GM23248 (cell line): ENCODE data around the gene C1orf216.

Source experiments
- EZH2 ChIP-seq: fragments of 200-600 bp; sonication (generic); IDR thresholded peaks from 2 replicates; pipeline ENCODE4 v1.6.1; 2018; ENCODE audit warnings: antibody characterized with exemption, mild to moderate bottlenecking; ENCODE audit not compliant: insufficient read depth, poor library complexity, severe bottlenecking
- EZH2phosphoT487 ChIP-seq: fragments of 200-600 bp; sonication (generic); IDR thresholded peaks from 2 replicates; pipeline ENCODE4 v1.6.1; 2018; ENCODE audit warnings: antibody characterized with exemption, moderate library complexity, mild to moderate bottlenecking, low read depth; ENCODE audit not compliant: insufficient read depth

DNA sequence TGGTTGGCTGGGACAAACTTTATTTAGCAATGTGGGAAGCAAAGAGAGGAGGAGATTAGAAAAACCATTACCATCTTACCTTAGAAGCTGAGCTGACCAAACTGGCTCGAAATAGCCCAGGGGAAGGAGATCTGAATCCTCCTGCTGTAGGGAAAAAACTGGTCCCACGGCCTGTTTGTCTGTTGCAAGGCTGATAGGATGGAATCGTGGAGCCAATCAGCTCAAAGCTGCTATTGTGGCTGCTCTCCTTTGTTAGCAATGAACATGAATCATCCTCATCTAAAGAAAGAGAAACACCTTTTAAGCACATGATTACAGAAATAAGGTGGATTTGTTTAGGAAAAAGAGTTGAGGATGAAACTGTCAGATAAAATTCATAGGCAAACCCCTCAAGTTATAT lies 29.6 kb upstream of the C1orf216 start:
- TF ChIP-seq EZH2 (no peak), EZH2phosphoT487 (no peak)
